H1 (cell line): ENCODE measurements around the gene KREMEN1. TPM values are rescaled to one million over a fixed set of nuclear protein-coding genes. Genes with fewer than 3 reads are reported as not detected.

Experiments
- CTCF ChIA-PET: fragments of 300-600 bp; sonication (Branson Sonifier 250); formaldehyde crosslinking; loops from one replicate; lab custom pipeline; 2021; ENCODE audit not compliant: partially characterized antibody; lab: Charles Lee
- POLR2A ChIA-PET: fragments of 300-600 bp; sonication (Branson Sonifier 250); formaldehyde crosslinking; loops from one replicate; lab custom pipeline; 2021; ENCODE audit warnings: inconsistent platforms; ENCODE audit not compliant: partially characterized antibody; lab: Charles Lee
- DNase-seq, 2 experiments: peaks; one replicate each; pipeline versions ENCODE4 v3.0.0 to v3.0.0-alpha.2; 2010 to 2022; ENCODE audit warnings: low spot score in 2 of 2, low read depth in 1 of 2, mixed read lengths in 1 of 2
- FAIRE-seq: peaks from 2 replicates; lab custom pipeline; 2011; peaks lifted over from hg19 to GRCh38; lab: Jason Lieb, UNC
- H2AFZ ChIP-seq: 2 replicates; pipeline ENCODE4 v1.8.1; 2012; ENCODE audit warnings: low read length, inconsistent platforms
- H2AK5ac ChIP-seq: 2 replicates; pipeline ENCODE4 v1.6.1; 2013; ENCODE audit warnings: low read depth, low read length
- H2BK120ac ChIP-seq: replicated peaks from 2 replicates; pipeline ENCODE3; 2013; ENCODE audit warnings: low read depth, low read length, inconsistent platforms
- H2BK12ac ChIP-seq: 2 replicates; pipeline ENCODE4 v1.6.1; 2013; ENCODE audit warnings: low read depth, low read length
- H2BK15ac ChIP-seq: 2 replicates; pipeline ENCODE4 v1.6.1; 2013; ENCODE audit warnings: low read length
- H2BK20ac ChIP-seq: 2 replicates; pipeline ENCODE4 v1.6.1; 2013; ENCODE audit warnings: low read length
- H2BK5ac ChIP-seq: 2 replicates; pipeline ENCODE4 v1.6.1; 2013; ENCODE audit warnings: low read depth, low read length
- H3K14ac ChIP-seq: 2 replicates; pipeline ENCODE4 v1.6.1; 2013; ENCODE audit warnings: inconsistent platforms; ENCODE audit not compliant: insufficient read length
- H3K18ac ChIP-seq: 2 replicates; pipeline ENCODE4 v1.6.1; 2013; ENCODE audit warnings: low read length; ENCODE audit errors: extremely low read depth
- H3K23ac ChIP-seq: 2 replicates; pipeline ENCODE4 v1.6.1; 2013; ENCODE audit warnings: inconsistent platforms; ENCODE audit not compliant: insufficient read length
- H3K23me2 ChIP-seq: 2 replicates; pipeline ENCODE4 v1.6.1; 2013; ENCODE audit warnings: low read depth, low read length
- H3K27ac ChIP-seq: 2 replicates; pipeline ENCODE4 v1.6.1; 2011; ENCODE audit warnings: low read depth, low read length, inconsistent platforms
- H3K27me3 ChIP-seq, 4 experiments: replicated peaks in 1 of 4; 1 replicate in 1 of 4; 2 replicates in 3 of 4; pipeline versions ENCODE4 v1.6.1 to v1.8.1; 2011 to 2013; ENCODE audit warnings: low read length in 3 of 4, mild to moderate bottlenecking in 3 of 4, inconsistent platforms in 2 of 4, mixed read lengths in 2 of 4, moderate library complexity in 1 of 4; ENCODE audit not compliant: control insufficient read depth in 3 of 4, insufficient read depth in 3 of 4; ENCODE audit errors: extremely low read depth in 1 of 4
- H3K36me3 ChIP-seq, 4 experiments: 2 replicates each; pipeline versions ENCODE4 v1.6.1 to v1.8.1; 2011 to 2013; ENCODE audit warnings: mild to moderate bottlenecking in 4 of 4, low read length in 3 of 4, moderate library complexity in 2 of 4, control low read depth in 1 of 4, inconsistent platforms in 1 of 4; ENCODE audit not compliant: insufficient read depth in 4 of 4, control insufficient read depth in 2 of 4
- H3K4ac ChIP-seq: replicated peaks from 2 replicates; pipeline ENCODE3; 2013; ENCODE audit warnings: low read length, low read depth, mixed read lengths, inconsistent platforms; ENCODE audit not compliant: insufficient read length
- H3K4me1 ChIP-seq, 4 experiments: replicated peaks in 1 of 4; 1 replicate in 1 of 4; 2 replicates in 3 of 4; pipeline versions ENCODE4 v1.6.1 to v1.8.1; 2011 to 2013; ENCODE audit warnings: low read length in 3 of 4, inconsistent platforms in 2 of 4, mixed read lengths in 1 of 4; ENCODE audit not compliant: insufficient read depth in 4 of 4, control insufficient read depth in 3 of 4
- H3K4me2 ChIP-seq, 2 experiments: 2 replicates each; pipeline versions ENCODE4 v1.6.1 to v1.8.1; 2011 to 2013; ENCODE audit warnings: low read depth in 2 of 2, low read length in 2 of 2, control low read depth in 1 of 2, inconsistent platforms in 1 of 2, mild to moderate bottlenecking in 1 of 2; ENCODE audit not compliant: insufficient read depth in 1 of 2
- H3K4me3 ChIP-seq, 4 experiments: fragments of 200-600, 300-600 bp in 1 of 4; sonication (generic), shearing (Covaris generic), sonication (Bioruptor Twin) in 1 of 4; 2 replicates each; pipeline versions ENCODE4 v1.5.1 to v1.8.1; 2011 to 2016; ENCODE audit warnings: low read length in 4 of 4, low read depth in 3 of 4, control low read depth in 2 of 4, inconsistent platforms in 2 of 4, mild to moderate bottlenecking in 2 of 4, mixed read lengths in 1 of 4, moderate library complexity in 1 of 4; ENCODE audit not compliant: insufficient read depth in 2 of 4; ENCODE audit errors: extremely low read depth in 1 of 4
- H3K56ac ChIP-seq: replicated peaks from 2 replicates; pipeline ENCODE3; 2013; ENCODE audit warnings: low read depth, mild to moderate bottlenecking, mixed read lengths, low read length, inconsistent platforms; ENCODE audit not compliant: insufficient read length
- H3K79me1 ChIP-seq: 2 replicates; pipeline ENCODE4 v1.6.1; 2013; ENCODE audit warnings: low read depth, low read length, control low read depth
- H3K79me2 ChIP-seq, 2 experiments: 2 replicates each; pipeline versions ENCODE4 v1.6.1 to v1.8.1; 2012 to 2013; ENCODE audit warnings: low read length in 2 of 2, mild to moderate bottlenecking in 2 of 2, inconsistent platforms in 1 of 2; ENCODE audit not compliant: insufficient read depth in 2 of 2, control insufficient read depth in 1 of 2
- H3K9ac ChIP-seq, 4 experiments: replicated peaks in 1 of 4; 1 replicate in 1 of 4; 2 replicates in 3 of 4; pipeline versions ENCODE4 v1.6.1 to v1.8.1; 2011 to 2013; ENCODE audit warnings: low read depth in 3 of 4, low read length in 3 of 4, control low read depth in 2 of 4, mild to moderate bottlenecking in 2 of 4, moderate library complexity in 2 of 4, inconsistent platforms in 1 of 4; ENCODE audit errors: extremely low read depth in 1 of 4
- H3K9me3 ChIP-seq, 2 experiments: 2 replicates each; pipeline versions ENCODE4 v1.6.1 to v1.8.1; 2012 to 2013; ENCODE audit warnings: mild to moderate bottlenecking in 2 of 2, moderate library complexity in 2 of 2, control low read depth in 1 of 2, inconsistent platforms in 1 of 2, low read depth in 1 of 2, low read length in 1 of 2, mixed read lengths in 1 of 2; ENCODE audit not compliant: insufficient read depth in 2 of 2
- H4K20me1 ChIP-seq, 2 experiments: replicated peaks in 1 of 2; 2 replicates each; pipeline versions ENCODE3 to v1.8.1; 2011 to 2013; ENCODE audit warnings: inconsistent platforms in 2 of 2, low read length in 2 of 2, mild to moderate bottlenecking in 1 of 2; ENCODE audit not compliant: insufficient read depth in 2 of 2, control insufficient read depth in 1 of 2
- H4K5ac ChIP-seq: 2 replicates; pipeline ENCODE4 v1.6.1; 2013; ENCODE audit warnings: low read length, low read depth, mixed read lengths, inconsistent platforms; ENCODE audit not compliant: insufficient read length
- H4K8ac ChIP-seq: 2 replicates; pipeline ENCODE4 v1.8.0; 2013; ENCODE audit warnings: mild to moderate bottlenecking, moderate library complexity, low read length, inconsistent platforms; ENCODE audit not compliant: insufficient read depth; ENCODE audit errors: extremely low read depth
- H4K91ac ChIP-seq: replicated peaks from 2 replicates; pipeline ENCODE3; 2013; ENCODE audit warnings: low read length, mixed read lengths, inconsistent platforms; ENCODE audit not compliant: insufficient read length
- CHD2 ChIP-seq: IDR thresholded peaks from 2 replicates; pipeline ENCODE4 v1.6.1; 2012; ENCODE audit warnings: low read length, improper control_type of control experiment
- EP300 ChIP-seq, 2 experiments: IDR thresholded peaks; 1 replicate in 1 of 2; 2 replicates in 1 of 2; pipeline ENCODE4 v1.6.1; 2011 to 2012; ENCODE audit warnings: low read depth in 2 of 2, low read length in 2 of 2, mild to moderate bottlenecking in 2 of 2, borderline replicate concordance in 1 of 2, inconsistent platforms in 1 of 2, moderate library complexity in 1 of 2
- JUN ChIP-seq: IDR thresholded peaks from 2 replicates; pipeline ENCODE4 v1.6.1; 2011; ENCODE audit warnings: low read depth, mild to moderate bottlenecking, improper control_type of control experiment, low read length
- MAFK ChIP-seq: IDR thresholded peaks from 2 replicates; pipeline ENCODE4 v1.6.1; 2012; ENCODE audit warnings: low read depth, mild to moderate bottlenecking, improper control_type of control experiment, low read length
- RNF2 ChIP-seq: fragments of 200-900, 300-1000 bp; sonication (generic); IDR thresholded peaks from 2 replicates; pipeline ENCODE4 v1.7.1; 2016; ENCODE audit warnings: borderline replicate concordance, low read depth, mild to moderate bottlenecking, antibody characterized with exemption, low read length; ENCODE audit not compliant: poor library complexity, severe bottlenecking; ENCODE audit errors: missing control alignments
- SUZ12 ChIP-seq: fragments of 200-600 bp; sonication (generic); IDR thresholded peaks from 2 replicates; pipeline ENCODE4 v1.6.1; 2012; ENCODE audit warnings: mild to moderate bottlenecking, inconsistent platforms, low read length, moderate library complexity, mixed read lengths
- TAF1 ChIP-seq: IDR thresholded peaks from 2 replicates; pipeline ENCODE4 v1.6.1; 2011; ENCODE audit warnings: mild to moderate bottlenecking, low read depth, low read length
- TEAD4 ChIP-seq: IDR thresholded peaks from 2 replicates; pipeline ENCODE4 v1.6.1; 2012; ENCODE audit warnings: low read depth, low read length, inconsistent platforms, mixed read lengths
- USF2 ChIP-seq: IDR thresholded peaks from 2 replicates; pipeline ENCODE4 v1.6.1; 2011; ENCODE audit warnings: low read length, improper control_type of control experiment
- WGBS, 2 experiments: shearing (Covaris generic) in 1 of 2; methylation state at CpG; one replicate each; pipeline versions ENCODE4 v1.1.6 to v1.1.7; 2013 to 2015; ENCODE audit warnings: low lambda C conversion rate in 2 of 2, mixed read lengths in 2 of 2, inconsistent platforms in 1 of 2, low coverage in 1 of 2, missing lambda C conversion rate in 1 of 2; ENCODE audit not compliant: insufficient replicate concordance in 2 of 2, insufficient coverage in 1 of 2, insufficient read length in 1 of 2; ENCODE audit errors: extremely low coverage in 1 of 2, missing lambda C conversion rate in 1 of 2; 5-methylcytosine and 5-hydroxymethylcytosine counted together
- polyA plus RNA-seq, 7 experiments: library from polyadenylated mRNA; depleted of rRNA in 3 of 7; stranded (reverse) in 5 of 7; unstranded in 2 of 7; fragments of >200 nt in 5 of 7; fragments of 200-250 nt in 2 of 7; gene quantifications; 1 replicate in 5 of 7; 2 replicates in 1 of 7; 4 replicates in 1 of 7; pipeline versions ENCODE4 v1.2.1 to v1.2.3, GENCODE V29; 2011 to 2013; ENCODE audit warnings: missing spikeins in 2 of 7, mixed read lengths in 2 of 7
- total RNA-seq: library from RNA; stranded (reverse); fragmentation: NEBNext Ultra II Directional; extraction: Animal tissue kit (Norgen Biotek cat#: 25700); gene quantifications from 2 replicates; pipeline ENCODE4 v1.2.1, GENCODE V29; 2021

Gene KREMEN1
- total and polyA plus RNA-seq, 2 of the 8 experiments (the other 6 are each of a cell fraction or from before 2014, with no cell fraction given): 2.1 to 3.2 TPM

GRCh38 chr22:29069463-29069862 lies 3.4 kb upstream of the KREMEN1 start:
- FAIRE-seq: no peak
- peaks cover 3 to 9% (median 7%) of the 10 kb centered on the region in 4 experiments for H3K4me1 ChIP-seq
- CTCF ChIA-PET: interaction anchor here (0.6 to 1.1 kb wide), 2 partner anchors 214 to 618 kb away, joined by 3 read pairs; no protein-coding TSS in a partner anchor
- no peaks in the 10 kb centered on the region for H3K9me3 ChIP-seq
- H3K79me2 ChIP-seq: no peaks in the 10 kb centered on the region
- H3K14ac ChIP-seq: no peak overlapping the region
- H2BK5ac ChIP-seq: no peak overlapping the region
- peaks cover 7 to 44% (median 40%) of the 10 kb centered on the region in 4 experiments for H3K27me3 ChIP-seq
- no peak overlapping the region for H4K5ac ChIP-seq
- no peak overlapping the region for H2BK120ac ChIP-seq
- H2AK5ac ChIP-seq: no peak overlapping the region
- H3K9ac ChIP-seq: no peak overlapping the region
- POLR2A ChIA-PET: interaction anchor here (1.3 to 2.6 kb wide), 3 partner anchors 12 to 16 kb away, joined by 3 to 12 read pairs (median 4); no protein-coding TSS in a partner anchor
- no peaks in the 10 kb centered on the region for H3K79me1 ChIP-seq
- no peak overlapping the region for H2AFZ ChIP-seq
- H3K23me2 ChIP-seq: peaks cover 16% of the 10 kb centered on the region
- no peak overlapping the region for H4K8ac ChIP-seq
- 81% methylated on average over 4 of the region's 4 CpGs; no CpG with 5 or more reads in 1 of the 2 experiments for WGBS, 2 experiments
- no peak overlapping the region for H3K27ac ChIP-seq
- TF ChIP-seq SUZ12 (no peak), RNF2 (no peak), CHD2 (no peak), TAF1 (no peak), MAFK (no peak), EP300 (IDR thresholded peaks at IDR 0.05; ENCODE audit: borderline replicate concordance in 1 of 2, low read depth in 2 of 2, low read length in 2 of 2) (no peak), USF2 (no peak), JUN (no peak), TEAD4 (no peak)
- TF ChIP-seq, all 59 proteins: peak for 0
- Histone ChIP-seq H3K18ac (no peak overlapping the region), H3K4ac (no peak overlapping the region), H2BK20ac (no peak overlapping the region), H3K4me3 (no peak overlapping the region), H3K36me3 (no peaks in the 10 kb centered on the region), H3K4me2 (no peak overlapping the region), H4K20me1 (peaks cover 2 to 3% of the 10 kb centered on the region in 2 experiments), H4K91ac (no peak overlapping the region), H3K56ac (no peak overlapping the region), H2BK12ac (no peak overlapping the region; the same call in 1 of the 2 replicates), H3K23ac (no peak overlapping the region), H2BK15ac (no peak overlapping the region)
- DNase-seq: no peak
